ENCODE measurements around the gene SSX4. TPM values are rescaled to one million over a fixed set of nuclear protein-coding genes. Genes with fewer than 3 reads are reported as not detected.
"Not testable (repeated sequence)": the region's sequence is repeated elsewhere in the genome, so short reads cannot be mapped to it uniquely, and the experiment has no call there.

Gene SSX4
- total and polyA plus RNA-seq, 2 donors (not counting 1 experiment from before 2014, with no cell fraction given): not detected

DNA sequence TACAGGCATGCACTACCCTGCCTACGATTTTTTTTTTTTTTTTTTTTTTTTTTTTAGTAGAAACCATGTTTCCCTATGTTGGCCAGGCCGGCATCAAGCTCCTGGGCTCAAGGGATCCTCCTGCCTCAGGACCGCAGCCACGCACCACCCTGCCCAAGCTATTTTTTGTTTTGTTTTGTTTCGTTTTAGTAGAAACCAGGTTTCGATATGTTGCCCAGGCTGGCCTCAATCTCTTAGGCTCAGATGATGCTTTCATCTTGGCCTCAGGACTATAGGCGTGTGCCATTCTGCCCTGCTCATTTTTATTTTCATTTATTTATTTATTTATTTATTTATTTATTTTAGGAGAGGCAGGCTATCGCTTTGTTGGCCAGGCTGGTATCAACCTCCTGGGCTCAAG, 25.7 kb upstream of the SSX4 start:
- no peaks in the 10 kb centered on the region for H3K36me3 ChIP-seq (replicated peaks in 1 of 2; ENCODE audit: control extremely low read depth in 1 of 2, control insufficient read depth in 1 of 2, extremely low read depth in 1 of 2, insufficient read depth in 2 of 2, low read length in 1 of 2)
- H3K9me3 Mint-ChIP-seq (ENCODE audit: insufficient read depth): no peaks in the 10 kb centered on the region
- H3K4me2 ChIP-seq (replicated peaks; ENCODE audit: low read depth, low read length, poor library complexity, severe bottlenecking): no peak overlapping the region
- DNase-seq: no peak
- 93% methylated on average over 2 of the region's 8 CpGs for WGBS (ENCODE audit: insufficient coverage)
- no peaks in the 10 kb centered on the region for H3K27me3 ChIP-seq (replicated peaks in 1 of 4; ENCODE audit: control extremely low read depth in 1 of 4, control insufficient read depth in 3 of 4, insufficient read depth in 4 of 4, low read length in 3 of 4)
- intact Hi-C loops (cut with micrococcal nuclease): no loop called here
- POLR2A ChIA-PET: no interaction called here
- H3K27ac ChIP-seq (ENCODE audit: low read length in 2 of 2): no peak overlapping the region
- no peak for ATAC-seq (ENCODE audit: low read depth)
- H4K20me1 ChIP-seq (ENCODE audit: control insufficient read depth, insufficient read depth, low read length, poor library complexity, severe bottlenecking): no peaks in the 10 kb centered on the region
- H3K79me2 ChIP-seq (ENCODE audit: control insufficient read depth, insufficient read depth, low read length): no peaks in the 10 kb centered on the region
- no peak overlapping the region for H3K9ac ChIP-seq (ENCODE audit: low read length)
- H3K4me1 Mint-ChIP-seq: no peaks in the 10 kb centered on the region
- no peak overlapping the region for H3K4me3 Mint-ChIP-seq
- no peaks in the 10 kb centered on the region for H3K9me3 ChIP-seq (ENCODE audit: control extremely low read depth in 1 of 3, control insufficient read depth in 2 of 3, insufficient read depth in 1 of 3, low read length in 2 of 3)
- no peak overlapping the region for H3K4me3 ChIP-seq (ENCODE audit: control extremely low read depth in 1 of 5, extremely low read depth in 1 of 5, insufficient read depth in 1 of 5, low read depth in 2 of 5, low read length in 4 of 5)
- no peaks in the 10 kb centered on the region for H3K4me1 ChIP-seq (ENCODE audit: control insufficient read depth in 2 of 2, insufficient read depth in 2 of 2, low read length in 2 of 2)
- no peak overlapping the region for H3K27ac Mint-ChIP-seq
- no peak overlapping the region for H2AFZ ChIP-seq (ENCODE audit: insufficient read depth, low read depth, low read length, poor library complexity, severe bottlenecking)
- CTCF ChIA-PET: no interaction called here
- no peaks in the 10 kb centered on the region for H3K27me3 Mint-ChIP-seq
- no peak for TF ChIP-seq EZH2 (IDR thresholded peaks at IDR 0.05; ENCODE audit: borderline replicate concordance, insufficient read depth, low read depth, low read length, poor library complexity, severe bottlenecking)
- TF ChIP-seq, protein P1, sequence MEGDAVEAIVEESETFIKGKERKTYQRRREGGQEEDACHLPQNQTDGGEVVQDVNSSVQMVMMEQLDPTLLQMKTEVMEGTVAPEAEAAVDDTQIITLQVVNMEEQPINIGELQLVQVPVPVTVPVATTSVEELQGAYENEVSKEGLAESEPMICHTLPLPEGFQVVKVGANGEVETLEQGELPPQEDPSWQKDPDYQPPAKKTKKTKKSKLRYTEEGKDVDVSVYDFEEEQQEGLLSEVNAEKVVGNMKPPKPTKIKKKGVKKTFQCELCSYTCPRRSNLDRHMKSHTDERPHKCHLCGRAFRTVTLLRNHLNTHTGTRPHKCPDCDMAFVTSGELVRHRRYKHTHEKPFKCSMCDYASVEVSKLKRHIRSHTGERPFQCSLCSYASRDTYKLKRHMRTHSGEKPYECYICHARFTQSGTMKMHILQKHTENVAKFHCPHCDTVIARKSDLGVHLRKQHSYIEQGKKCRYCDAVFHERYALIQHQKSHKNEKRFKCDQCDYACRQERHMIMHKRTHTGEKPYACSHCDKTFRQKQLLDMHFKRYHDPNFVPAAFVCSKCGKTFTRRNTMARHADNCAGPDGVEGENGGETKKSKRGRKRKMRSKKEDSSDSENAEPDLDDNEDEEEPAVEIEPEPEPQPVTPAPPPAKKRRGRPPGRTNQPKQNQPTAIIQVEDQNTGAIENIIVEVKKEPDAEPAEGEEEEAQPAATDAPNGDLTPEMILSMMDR (IDR thresholded peaks at IDR 0.05): no peak

DNA sequence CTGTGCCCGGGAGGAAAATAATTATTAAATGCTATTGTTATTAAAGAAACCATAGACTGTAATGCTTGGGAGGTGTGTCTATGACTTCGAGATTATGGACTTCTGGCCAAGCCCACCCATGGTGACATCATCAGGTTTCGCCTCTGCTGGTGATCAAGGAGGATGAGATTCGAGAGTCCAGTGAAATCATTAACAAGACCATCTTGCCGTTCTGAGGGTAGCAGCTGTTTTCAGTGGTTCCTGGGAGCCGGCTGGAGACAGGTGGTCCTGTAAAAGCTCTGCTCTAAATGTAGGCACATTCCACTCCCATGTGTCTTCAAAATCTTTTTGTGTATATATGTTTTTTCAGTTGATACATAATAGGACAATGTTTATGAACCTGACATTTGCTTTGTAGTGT, 24.1 kb upstream of the SSX4 start:
- no CpG with 5 or more reads among the region's 6 CpGs for WGBS (ENCODE audit: insufficient coverage)
- H3K4me1 ChIP-seq (ENCODE audit: control insufficient read depth in 2 of 2, insufficient read depth in 2 of 2, low read length in 2 of 2); H3K27ac ChIP-seq (ENCODE audit: low read length in 2 of 2); H3K9me3 Mint-ChIP-seq (ENCODE audit: insufficient read depth); ATAC-seq (ENCODE audit: low read depth); H4K20me1 ChIP-seq (ENCODE audit: control insufficient read depth, insufficient read depth, low read length, poor library complexity, severe bottlenecking); H3K27me3 ChIP-seq (replicated peaks in 1 of 4; ENCODE audit: control extremely low read depth in 1 of 4, control insufficient read depth in 3 of 4, insufficient read depth in 4 of 4, low read length in 3 of 4); H3K9ac ChIP-seq (ENCODE audit: low read length); intact Hi-C loops (cut with micrococcal nuclease); H3K27ac Mint-ChIP-seq; DNase-seq; H3K4me2 ChIP-seq (replicated peaks; ENCODE audit: low read depth, low read length, poor library complexity, severe bottlenecking); H3K4me3 Mint-ChIP-seq; H2AFZ ChIP-seq (ENCODE audit: insufficient read depth, low read depth, low read length, poor library complexity, severe bottlenecking); POLR2A ChIA-PET; CTCF ChIA-PET; H3K36me3 ChIP-seq (replicated peaks in 1 of 2; ENCODE audit: control extremely low read depth in 1 of 2, control insufficient read depth in 1 of 2, extremely low read depth in 1 of 2, insufficient read depth in 2 of 2, low read length in 1 of 2); H3K4me1 Mint-ChIP-seq; H3K27me3 Mint-ChIP-seq; H3K4me3 ChIP-seq (ENCODE audit: control extremely low read depth in 1 of 5, extremely low read depth in 1 of 5, insufficient read depth in 1 of 5, low read depth in 2 of 5, low read length in 4 of 5); H3K9me3 ChIP-seq (ENCODE audit: control extremely low read depth in 1 of 3, control insufficient read depth in 2 of 3, insufficient read depth in 1 of 3, low read length in 2 of 3); H3K79me2 ChIP-seq (ENCODE audit: control insufficient read depth, insufficient read depth, low read length): not testable (repeated sequence)

DNA sequence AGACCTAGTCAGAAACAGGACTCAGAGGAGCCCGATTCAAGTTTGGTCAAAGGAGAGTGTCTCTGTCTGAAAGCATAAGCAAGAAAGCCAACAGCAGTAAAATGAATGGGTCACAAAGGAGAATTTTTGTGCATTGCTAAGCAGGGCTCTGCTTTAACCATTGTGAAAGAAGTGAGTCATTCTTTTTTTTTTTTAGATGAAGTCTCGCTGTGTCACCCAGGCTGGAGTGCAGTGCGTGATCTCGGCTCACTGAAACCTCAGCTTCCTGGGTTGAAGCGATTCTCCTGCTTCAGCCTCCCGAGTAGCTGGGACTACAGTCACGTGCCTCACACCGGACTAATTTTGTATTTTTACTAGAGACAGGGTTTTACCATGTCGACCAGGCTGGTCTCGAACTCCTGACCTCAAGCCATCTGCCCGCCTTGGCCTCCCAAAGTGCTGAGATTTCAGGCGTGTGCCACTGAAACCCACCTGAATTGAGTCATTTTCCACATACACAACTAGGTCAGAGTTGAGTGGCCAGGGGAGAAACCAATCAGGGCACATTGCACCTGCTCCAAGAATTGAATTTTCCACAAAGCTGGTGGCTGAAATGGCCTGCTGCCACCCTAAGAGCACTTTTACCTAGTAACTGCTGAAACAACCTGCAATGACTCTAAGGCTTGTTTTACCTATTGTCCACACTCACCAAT, 15.5 kb upstream of the SSX4 start:
- not testable (repeated sequence) for H3K9ac ChIP-seq (ENCODE audit: low read length)

More for the DNA sequence above, 15.5 kb upstream of the SSX4 start:
- H2AFZ ChIP-seq (ENCODE audit: insufficient read depth, low read depth, low read length, poor library complexity, severe bottlenecking); H3K27me3 ChIP-seq (replicated peaks in 1 of 4; ENCODE audit: control extremely low read depth in 1 of 4, control insufficient read depth in 3 of 4, insufficient read depth in 4 of 4, low read length in 3 of 4); DNase-seq; H3K9me3 ChIP-seq (ENCODE audit: control extremely low read depth in 1 of 3, control insufficient read depth in 2 of 3, insufficient read depth in 1 of 3, low read length in 2 of 3); H4K20me1 ChIP-seq (ENCODE audit: control insufficient read depth, insufficient read depth, low read length, poor library complexity, severe bottlenecking); intact Hi-C loops (cut with micrococcal nuclease); H3K4me2 ChIP-seq (replicated peaks; ENCODE audit: low read depth, low read length, poor library complexity, severe bottlenecking); H3K27me3 Mint-ChIP-seq; H3K36me3 ChIP-seq (replicated peaks in 1 of 2; ENCODE audit: control extremely low read depth in 1 of 2, control insufficient read depth in 1 of 2, extremely low read depth in 1 of 2, insufficient read depth in 2 of 2, low read length in 1 of 2); H3K27ac Mint-ChIP-seq; H3K79me2 ChIP-seq (ENCODE audit: control insufficient read depth, insufficient read depth, low read length); H3K4me3 Mint-ChIP-seq; POLR2A ChIA-PET; H3K9me3 Mint-ChIP-seq (ENCODE audit: insufficient read depth); H3K4me1 ChIP-seq (ENCODE audit: control insufficient read depth in 2 of 2, insufficient read depth in 2 of 2, low read length in 2 of 2); H3K4me1 Mint-ChIP-seq; CTCF ChIA-PET; ATAC-seq (ENCODE audit: low read depth); H3K4me3 ChIP-seq (ENCODE audit: control extremely low read depth in 1 of 5, extremely low read depth in 1 of 5, insufficient read depth in 1 of 5, low read depth in 2 of 5, low read length in 4 of 5); H3K27ac ChIP-seq (ENCODE audit: low read length in 2 of 2): not testable (repeated sequence)
- WGBS (ENCODE audit: insufficient coverage): no CpG with 5 or more reads among the region's 12 CpGs

Measured in B cell (primary cell).